ENCODE measurements around the gene KLHL34.

DNA sequence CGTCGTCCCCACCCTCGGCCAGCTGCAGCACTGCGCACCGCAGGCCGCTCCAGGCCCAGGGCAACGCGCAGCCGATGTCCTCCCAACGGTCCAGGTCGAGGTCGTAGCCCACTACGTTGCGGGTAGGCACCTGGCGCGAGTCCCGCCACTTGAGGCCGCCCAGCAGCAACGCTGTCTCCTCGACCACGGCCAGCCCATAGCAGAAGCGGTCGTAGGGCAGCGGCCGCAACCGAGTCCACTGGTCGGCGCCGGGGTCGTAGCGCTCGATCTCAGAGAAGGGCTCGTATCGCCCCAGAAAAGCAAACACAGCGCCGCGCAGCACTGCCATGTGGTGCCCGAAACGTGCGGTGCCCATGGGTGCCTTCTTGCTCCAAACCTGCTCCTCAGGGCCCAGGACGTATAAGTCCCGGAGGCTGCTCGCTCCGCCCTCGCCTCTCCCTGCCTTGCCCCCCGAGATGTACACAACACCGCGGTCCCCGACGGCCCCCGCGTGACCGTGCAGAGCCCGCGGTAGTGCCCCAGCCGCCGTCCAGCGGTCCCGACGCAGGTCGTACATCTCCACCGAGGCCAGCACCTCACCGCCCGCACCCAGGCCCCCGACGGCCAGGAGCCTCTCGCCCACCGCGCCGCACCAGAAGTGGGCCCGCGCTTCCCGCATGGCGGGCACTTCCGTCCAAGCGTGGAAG, 2.1 kb downstream of the KLHL34 start:
- TF ChIP-seq, protein P1, sequence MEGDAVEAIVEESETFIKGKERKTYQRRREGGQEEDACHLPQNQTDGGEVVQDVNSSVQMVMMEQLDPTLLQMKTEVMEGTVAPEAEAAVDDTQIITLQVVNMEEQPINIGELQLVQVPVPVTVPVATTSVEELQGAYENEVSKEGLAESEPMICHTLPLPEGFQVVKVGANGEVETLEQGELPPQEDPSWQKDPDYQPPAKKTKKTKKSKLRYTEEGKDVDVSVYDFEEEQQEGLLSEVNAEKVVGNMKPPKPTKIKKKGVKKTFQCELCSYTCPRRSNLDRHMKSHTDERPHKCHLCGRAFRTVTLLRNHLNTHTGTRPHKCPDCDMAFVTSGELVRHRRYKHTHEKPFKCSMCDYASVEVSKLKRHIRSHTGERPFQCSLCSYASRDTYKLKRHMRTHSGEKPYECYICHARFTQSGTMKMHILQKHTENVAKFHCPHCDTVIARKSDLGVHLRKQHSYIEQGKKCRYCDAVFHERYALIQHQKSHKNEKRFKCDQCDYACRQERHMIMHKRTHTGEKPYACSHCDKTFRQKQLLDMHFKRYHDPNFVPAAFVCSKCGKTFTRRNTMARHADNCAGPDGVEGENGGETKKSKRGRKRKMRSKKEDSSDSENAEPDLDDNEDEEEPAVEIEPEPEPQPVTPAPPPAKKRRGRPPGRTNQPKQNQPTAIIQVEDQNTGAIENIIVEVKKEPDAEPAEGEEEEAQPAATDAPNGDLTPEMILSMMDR (IDR thresholded peaks at IDR 0.05): no peak
- no peak for TF ChIP-seq POLR2A (IDR thresholded peaks at IDR 0.05)
